Stimulated activated CD4-positive, alpha-beta T cell treated with anti-CD3 and anti-CD28 coated beads, TNF-alpha, amount 100 ng/mL, for 24 hours (primary cell): ENCODE results near the gene POC1A.

Experiments
- DNase-seq, 3 experiments: peaks; one replicate each; pipeline ENCODE4 v3.0.0-alpha.2; 2020; ENCODE audit warnings: low read depth in 3 of 3

POC1A gene

DNA sequence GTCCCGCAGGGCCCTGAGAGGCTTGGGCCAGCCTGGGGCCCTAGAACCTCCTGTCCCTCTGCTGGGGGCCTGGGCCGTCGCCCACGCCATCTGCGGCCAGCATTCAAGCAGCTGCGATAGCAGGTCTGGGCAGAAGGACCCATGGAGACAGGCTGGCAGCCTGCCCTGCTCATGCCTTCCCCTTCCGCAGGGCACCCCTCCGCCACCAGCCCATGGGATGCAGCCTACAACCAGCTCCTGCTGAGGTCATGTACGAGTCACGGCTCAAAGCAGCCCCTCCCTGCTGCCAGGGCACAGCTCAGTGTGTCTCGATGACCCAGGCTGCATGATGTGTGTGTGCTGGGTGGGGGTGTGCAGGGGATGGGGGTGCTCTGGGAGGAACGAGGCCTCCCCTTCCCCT is 125.7 kb downstream of the POC1A start:
- DNase-seq, result no peak

- no peak for DNase-seq
Observed at GRCh38 chr3:52026041-52026440, 128.2 kb downstream of the POC1A start.

- no peak for DNase-seq
Observed at GRCh38 chr3:52025453-52025852, 128.8 kb downstream of the POC1A start.
